HG03108 (cell line): ENCODE results near the gene LRRC66.
A peak's percentile ranks its signal among the peaks of the same experiment; 100 is the strongest.

Source experiments
- ATAC-seq: cut with Tn5 transposase; IDR thresholded peaks from one replicate; pipeline ENCODE4 v1.9.1; 2021; ENCODE audit warnings: moderate library complexity; ENCODE audit not compliant: unreplicated experiment

LRRC66 gene, protein sequence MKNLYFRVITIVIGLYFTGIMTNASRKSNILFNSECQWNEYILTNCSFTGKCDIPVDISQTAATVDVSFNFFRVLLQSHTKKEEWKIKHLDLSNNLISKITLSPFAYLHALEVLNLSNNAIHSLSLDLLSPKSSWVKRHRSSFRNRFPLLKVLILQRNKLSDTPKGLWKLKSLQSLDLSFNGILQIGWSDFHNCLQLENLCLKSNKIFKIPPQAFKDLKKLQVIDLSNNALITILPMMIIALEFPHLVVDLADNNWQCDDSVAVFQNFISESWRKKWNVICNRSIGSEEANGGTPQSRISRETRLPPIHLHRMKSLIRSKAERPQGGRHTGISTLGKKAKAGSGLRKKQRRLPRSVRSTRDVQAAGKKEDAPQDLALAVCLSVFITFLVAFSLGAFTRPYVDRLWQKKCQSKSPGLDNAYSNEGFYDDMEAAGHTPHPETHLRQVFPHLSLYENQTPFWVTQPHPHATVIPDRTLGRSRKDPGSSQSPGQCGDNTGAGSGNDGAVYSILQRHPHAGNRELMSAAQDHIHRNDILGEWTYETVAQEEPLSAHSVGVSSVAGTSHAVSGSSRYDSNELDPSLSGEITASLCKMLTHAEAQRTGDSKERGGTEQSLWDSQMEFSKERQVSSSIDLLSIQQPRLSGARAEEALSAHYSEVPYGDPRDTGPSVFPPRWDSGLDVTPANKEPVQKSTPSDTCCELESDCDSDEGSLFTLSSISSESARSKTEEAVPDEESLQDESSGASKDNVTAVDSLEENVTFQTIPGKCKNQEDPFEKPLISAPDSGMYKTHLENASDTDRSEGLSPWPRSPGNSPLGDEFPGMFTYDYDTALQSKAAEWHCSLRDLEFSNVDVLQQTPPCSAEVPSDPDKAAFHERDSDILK

GRCh38 chr4:52019936-52020657, at the start of gene LRRC66:
Gene LRRC66 (minus strand): TSS chr4:52020363. CDS start chr4:52017613, 2,750 bp downstream.
- no peak for ATAC-seq

GRCh38 chr4:52069571-52069970, 49.4 kb upstream of the LRRC66 start:
- ATAC-seq: no peak

DNA sequence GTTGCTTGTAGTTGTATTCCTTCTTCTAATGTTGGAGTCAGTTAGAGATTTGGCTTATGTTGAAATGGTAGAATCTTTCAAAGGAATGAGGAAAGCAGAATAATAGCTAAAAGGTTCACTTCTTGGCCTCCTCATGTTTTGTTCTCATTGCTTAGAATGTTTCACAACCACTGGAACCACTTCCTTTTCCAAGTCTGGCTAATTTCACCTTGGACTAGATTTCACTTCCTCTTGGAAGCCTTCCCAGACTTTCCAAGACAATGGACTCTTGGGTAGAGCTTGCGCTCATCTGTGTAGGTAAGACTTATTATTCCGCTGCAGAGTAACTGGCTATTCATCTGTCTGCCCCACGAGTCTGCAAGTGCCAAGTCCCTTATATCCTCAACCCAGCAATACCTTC, 39.2 kb upstream of the LRRC66 start:
- no peak for ATAC-seq

- no peak for ATAC-seq
Observed at GRCh38 chr4:52058275-52058674, 38.1 kb upstream of the LRRC66 start.

- no peak for ATAC-seq
Observed at GRCh38 chr4:52057196-52057595, 37.0 kb upstream of the LRRC66 start.

GRCh38 chr4:52054254-52054653, 34.1 kb upstream of the LRRC66 start:
- no peak for ATAC-seq

DNA sequence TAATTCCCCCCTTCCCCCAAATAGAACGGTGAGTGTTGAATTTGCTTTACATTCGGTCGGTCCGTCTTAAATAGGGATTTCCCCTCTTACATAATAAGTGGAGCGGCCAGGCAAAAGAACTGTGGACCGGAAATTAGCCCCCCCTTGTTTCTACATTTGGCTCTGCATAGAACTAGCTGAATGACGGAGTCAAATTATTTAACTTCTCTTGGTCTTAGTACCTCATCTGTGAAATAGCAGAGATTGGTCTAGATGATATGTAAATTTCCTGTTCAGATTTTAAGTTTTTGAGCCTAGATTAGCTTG, 32.3 kb upstream of the LRRC66 start:
- peak; percentile 56 for ATAC-seq

- peak; percentile 59 for ATAC-seq
Observed at GRCh38 chr4:52051615-52052474, 31.7 kb upstream of the LRRC66 start.

GRCh38 chr4:52051213-52051614, 31.1 kb upstream of the LRRC66 start, which contains the start of gene SPATA18:
Gene SPATA18 (plus strand): TSS chr4:52051304. CDS start chr4:52051705, 401 bp downstream.
- ATAC-seq: peak; percentile 25

DNA sequence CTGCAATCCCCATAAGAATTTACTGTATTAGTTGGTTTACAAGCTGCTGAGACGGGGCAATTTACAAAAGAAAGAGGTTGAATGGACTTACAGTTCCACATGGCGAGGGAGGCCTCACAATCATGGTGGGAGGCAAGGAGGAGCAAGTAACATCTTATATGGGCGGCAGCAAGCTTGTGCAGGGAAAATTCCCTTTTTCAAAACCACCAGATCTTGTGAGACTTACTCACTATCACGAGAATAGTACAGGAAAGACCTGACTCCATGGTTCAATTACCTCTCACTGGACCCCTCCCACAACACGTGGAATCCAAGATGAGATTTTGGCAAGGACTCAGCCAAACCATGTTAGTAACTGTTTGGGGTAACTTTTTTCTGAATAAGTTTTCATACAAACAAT, 29.1 kb upstream of the LRRC66 start:
- ATAC-seq: no peak

GRCh38 chr4:52045028-52045427, 24.9 kb upstream of the LRRC66 start:
- no peak for ATAC-seq

GRCh38 chr4:52038103-52038912, 18.1 kb upstream of the LRRC66 start, which contains the start of gene SGCB:
Gene SGCB (minus strand): TSS chr4:52038299. CDS start chr4:52038259, 40 bp downstream.
- ATAC-seq: peak; percentile 86

DNA sequence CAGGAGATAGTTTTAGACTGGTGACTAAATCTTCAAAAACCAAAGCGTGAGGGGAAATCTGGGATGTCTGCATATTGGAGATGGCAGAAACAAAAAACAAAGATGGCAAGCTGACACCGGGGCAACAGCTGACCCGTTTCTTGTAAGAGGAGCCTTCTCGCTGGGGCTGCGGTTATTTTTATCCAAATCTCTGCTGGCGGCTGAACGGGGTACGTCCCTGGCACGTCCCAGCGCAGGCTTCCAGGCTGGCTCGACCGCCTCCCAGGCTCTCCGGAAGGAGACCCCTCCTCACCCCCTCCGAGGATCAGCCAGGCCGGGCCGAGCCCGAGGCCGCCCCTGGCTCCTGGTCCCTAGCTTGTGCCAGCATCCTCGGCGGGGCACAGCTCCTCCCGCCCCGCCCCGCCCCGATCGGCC, 17.5 kb upstream of the LRRC66 start:
- ATAC-seq: peak; percentile 56

- no peak for ATAC-seq
Observed at GRCh38 chr4:52036886-52037530, 16.8 kb upstream of the LRRC66 start.

- ATAC-seq: no peak
Observed at GRCh38 chr4:52035190-52035589, 15.0 kb upstream of the LRRC66 start.

GRCh38 chr4:52032005-52032404, 11.8 kb upstream of the LRRC66 start:
- ATAC-seq: no peak

DNA sequence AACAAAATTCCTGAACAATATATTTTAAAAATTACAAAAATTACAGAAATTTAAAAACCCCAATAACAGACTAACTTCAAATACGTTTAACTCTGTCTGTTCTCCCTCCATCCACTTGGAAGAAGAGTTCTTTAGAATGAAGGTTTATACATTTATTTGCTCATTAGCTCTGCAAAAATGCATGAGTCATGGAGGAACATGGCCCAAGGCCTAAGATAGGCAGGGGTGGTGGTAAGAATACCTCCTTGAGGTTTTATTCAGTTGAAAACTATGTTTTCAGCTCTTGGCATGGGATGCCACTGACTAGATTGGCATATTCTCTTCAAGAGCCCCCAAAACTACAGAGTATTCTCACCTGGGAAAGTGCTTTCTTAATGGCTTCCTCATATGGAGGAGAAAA, 8.8 kb upstream of the LRRC66 start:
- no peak for ATAC-seq

- no peak for ATAC-seq
Observed at GRCh38 chr4:52017814-52018213, 2.3 kb downstream of the LRRC66 start.

GRCh38 chr4:52016981-52017380, 3.2 kb downstream of the LRRC66 start:
- no peak for ATAC-seq
